Measurements from ENCODE around the gene MTHFD2. TPM values are rescaled to one million over a fixed set of nuclear protein-coding genes. Genes with fewer than 3 reads are reported as not detected.

The MTHFD2 gene
- total RNA-seq, 1 donor, result 268 TPM

GRCh38 chr2:74253971-74254310 is 55.5 kb downstream of the MTHFD2 start:
- no peak overlapping the region for H3K4me3 ChIP-seq (ENCODE audit: insufficient read depth, low read length)
- no peak for TF ChIP-seq CTCF (IDR thresholded peaks at IDR 0.05; ENCODE audit: extremely low read depth, low read depth, low read length)
- no peak overlapping the region for H3K27ac ChIP-seq (ENCODE audit: low read depth, low read length)
- H3K9me3 ChIP-seq (ENCODE audit: low read depth, low read length), result no peaks in the 10 kb centered on the region
- H2AFZ ChIP-seq (ENCODE audit: low read length), result no peak overlapping the region
- H3K36me3 ChIP-seq (ENCODE audit: insufficient read depth, low read length), result no peaks in the 10 kb centered on the region
- H3K4me1 ChIP-seq (ENCODE audit: insufficient read depth, low read length), result peaks cover 3% of the 10 kb centered on the region
- H3K79me2 ChIP-seq (ENCODE audit: insufficient read depth, low read length), result no peaks in the 10 kb centered on the region
- H3K27me3 ChIP-seq (ENCODE audit: insufficient read depth, low read length), result no peaks in the 10 kb centered on the region
- no peaks in the 10 kb centered on the region for H4K20me1 ChIP-seq (ENCODE audit: insufficient read depth, low read length)
- peak; percentile 88 for DNase-seq (ENCODE audit: insufficient read length, low spot score, missing footprints)
- no peak overlapping the region for H3K4me2 ChIP-seq (ENCODE audit: insufficient read depth, low read length)

- Histone ChIP-seq H3K4me2 (ENCODE audit: insufficient read depth, low read length) (no peak overlapping the region), H3K27me3 (ENCODE audit: insufficient read depth, low read length) (no peaks in the 10 kb centered on the region), H2AFZ (ENCODE audit: low read length) (no peak overlapping the region), H3K79me2 (ENCODE audit: insufficient read depth, low read length) (no peaks in the 10 kb centered on the region), H3K9me3 (ENCODE audit: low read depth, low read length) (no peaks in the 10 kb centered on the region), H3K27ac (ENCODE audit: low read depth, low read length) (no peak overlapping the region), H3K4me3 (ENCODE audit: insufficient read depth, low read length) (no peak overlapping the region), H4K20me1 (ENCODE audit: insufficient read depth, low read length) (no peaks in the 10 kb centered on the region), H3K36me3 (ENCODE audit: insufficient read depth, low read length) (no peaks in the 10 kb centered on the region), H3K4me1 (ENCODE audit: insufficient read depth, low read length) (peaks cover 3% of the 10 kb centered on the region)
- TF ChIP-seq CTCF (IDR thresholded peaks at IDR 0.05; ENCODE audit: extremely low read depth, low read depth, low read length), result no peak
- peak; percentile 65 for DNase-seq (ENCODE audit: insufficient read length, low spot score, missing footprints)
Measured at GRCh38 chr2:74255660-74256213, 57.3 kb downstream of the MTHFD2 start.

- Histone ChIP-seq H3K27me3 (ENCODE audit: insufficient read depth, low read length) (no peaks in the 10 kb centered on the region), H4K20me1 (ENCODE audit: insufficient read depth, low read length) (no peaks in the 10 kb centered on the region), H3K4me3 (ENCODE audit: insufficient read depth, low read length) (no peak overlapping the region), H3K9me3 (ENCODE audit: low read depth, low read length) (no peaks in the 10 kb centered on the region), H3K4me1 (ENCODE audit: insufficient read depth, low read length) (peaks cover under 1% of the 10 kb centered on the region), H2AFZ (ENCODE audit: low read length) (no peak overlapping the region), H3K27ac (ENCODE audit: low read depth, low read length) (no peak overlapping the region), H3K4me2 (ENCODE audit: insufficient read depth, low read length) (no peak overlapping the region), H3K79me2 (ENCODE audit: insufficient read depth, low read length) (no peaks in the 10 kb centered on the region), H3K36me3 (ENCODE audit: insufficient read depth, low read length) (no peaks in the 10 kb centered on the region)
- no peak for DNase-seq (ENCODE audit: insufficient read length, low spot score, missing footprints)
- no peak for TF ChIP-seq CTCF (IDR thresholded peaks at IDR 0.05; ENCODE audit: extremely low read depth, low read depth, low read length)
Measured at GRCh38 chr2:74259191-74259590, 60.8 kb downstream of the MTHFD2 start.

GRCh38 chr2:74259733-74260132 is 61.3 kb downstream of the MTHFD2 start:
- Histone ChIP-seq H3K36me3 (ENCODE audit: insufficient read depth, low read length) (no peaks in the 10 kb centered on the region), H3K4me3 (ENCODE audit: insufficient read depth, low read length) (no peak overlapping the region), H3K79me2 (ENCODE audit: insufficient read depth, low read length) (no peaks in the 10 kb centered on the region), H4K20me1 (ENCODE audit: insufficient read depth, low read length) (no peaks in the 10 kb centered on the region), H2AFZ (ENCODE audit: low read length) (no peak overlapping the region), H3K9me3 (ENCODE audit: low read depth, low read length) (no peaks in the 10 kb centered on the region), H3K27me3 (ENCODE audit: insufficient read depth, low read length) (no peaks in the 10 kb centered on the region), H3K4me2 (ENCODE audit: insufficient read depth, low read length) (no peak overlapping the region), H3K4me1 (ENCODE audit: insufficient read depth, low read length) (no peaks in the 10 kb centered on the region), H3K27ac (ENCODE audit: low read depth, low read length) (no peak overlapping the region)
- TF ChIP-seq CTCF (IDR thresholded peaks at IDR 0.05; ENCODE audit: extremely low read depth, low read depth, low read length), result no peak
- DNase-seq (ENCODE audit: insufficient read length, low spot score, missing footprints), result no peak

All from osteoblast (primary cell).